ENCODE results near the gene TSC22D3.
"Not testable (repeated sequence)": the region's sequence is repeated elsewhere in the genome, so short reads cannot be mapped to it uniquely, and the experiment has no call there.

TSC22D3 gene

DNA sequence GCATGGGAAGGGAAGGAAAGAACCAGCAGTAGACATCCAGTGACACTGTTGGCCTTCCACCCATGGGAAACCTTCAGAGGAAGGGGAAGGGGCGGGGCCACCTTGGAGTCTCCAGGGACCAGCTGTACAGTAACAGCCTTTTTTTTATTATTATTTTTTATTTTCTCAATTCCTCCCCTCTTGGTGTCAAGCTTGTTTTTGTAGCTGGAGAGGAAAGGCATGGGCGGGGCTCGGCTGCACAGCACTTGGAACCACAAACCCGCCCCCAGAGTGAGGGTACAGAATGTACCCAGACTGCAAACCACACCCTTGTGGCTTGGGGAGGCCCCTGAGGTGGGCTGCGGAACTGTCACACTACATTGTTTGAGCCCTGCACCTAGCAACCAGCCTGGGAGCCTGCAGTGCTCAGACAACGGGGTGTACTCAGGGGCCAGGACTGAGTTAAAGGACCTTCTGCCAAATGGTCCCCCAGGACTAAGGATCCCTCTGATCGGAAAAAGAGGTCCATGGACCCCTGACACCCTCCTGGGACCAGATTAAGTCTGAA lies 101.6 kb downstream of the TSC22D3 start:
- Mint-ChIP-seq H3K4me3 (peak overlapping the region; percentile 91), H3K27ac (peak overlapping the region; percentile 80), H3K4me1 (peaks cover 56% of the 10 kb centered on the region), H3K36me3 (no peaks in the 10 kb centered on the region), H3K27me3 (no peaks in the 10 kb centered on the region), H3K9me3 (no peaks in the 10 kb centered on the region)

DNA sequence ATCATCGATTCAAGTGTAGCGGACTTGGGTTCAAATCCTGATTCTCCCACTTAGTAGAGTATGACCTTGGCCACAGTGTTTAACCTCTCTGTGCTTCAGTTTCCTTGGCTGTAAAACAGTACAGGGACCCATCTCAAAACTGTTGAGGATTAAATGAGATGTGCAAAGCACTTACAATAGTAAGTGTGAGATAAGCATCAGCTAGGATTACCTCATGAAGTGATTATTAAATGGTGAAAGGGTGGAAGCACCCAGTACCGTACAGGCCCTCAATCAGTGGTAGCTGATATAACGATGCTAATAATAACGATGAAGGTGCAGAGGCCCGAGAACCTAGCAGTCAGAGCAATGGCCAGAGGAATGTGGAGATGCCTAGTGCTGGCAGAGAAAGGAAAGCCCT lies 102.2 kb downstream of the TSC22D3 start:
- no peaks in the 10 kb centered on the region for H3K36me3 Mint-ChIP-seq
- H3K27ac Mint-ChIP-seq: peak overlapping the region; percentile 79
- peak overlapping the region; percentile 73 for H3K4me3 Mint-ChIP-seq
- H3K4me1 Mint-ChIP-seq: peaks cover 50% of the 10 kb centered on the region
- no peaks in the 10 kb centered on the region for H3K9me3 Mint-ChIP-seq
- no peaks in the 10 kb centered on the region for H3K27me3 Mint-ChIP-seq

GRCh38 chrX:107672955-107673378 lies 102.6 kb downstream of the TSC22D3 start:
- H3K36me3 Mint-ChIP-seq: no peaks in the 10 kb centered on the region
- no peaks in the 10 kb centered on the region for H3K9me3 Mint-ChIP-seq
- H3K4me3 Mint-ChIP-seq: peak overlapping the region; percentile 73
- H3K27ac Mint-ChIP-seq: peak overlapping the region; percentile 79
- peaks cover 46% of the 10 kb centered on the region for H3K4me1 Mint-ChIP-seq
- H3K27me3 Mint-ChIP-seq: no peaks in the 10 kb centered on the region

DNA sequence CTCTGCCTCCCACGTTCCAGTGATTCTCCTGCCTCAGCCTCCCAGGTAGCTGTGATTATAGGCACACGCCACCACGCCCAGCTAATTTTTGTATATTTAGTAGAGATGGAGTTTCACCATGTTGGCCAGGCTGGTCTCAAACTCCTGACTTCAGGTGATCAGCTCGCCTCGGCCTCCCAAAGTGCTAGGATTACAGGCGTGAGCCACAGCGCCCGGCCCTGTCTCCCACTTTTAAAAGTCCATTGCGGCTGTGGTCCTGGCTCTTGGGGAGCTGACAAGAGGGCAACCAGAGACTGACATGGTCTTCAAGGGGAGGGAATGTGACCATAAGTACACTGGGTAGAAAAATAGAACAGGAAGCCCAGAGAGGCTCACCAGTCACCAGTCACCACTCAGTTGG lies 104.3 kb downstream of the TSC22D3 start:
- H3K9me3 Mint-ChIP-seq, H3K27me3 Mint-ChIP-seq, H3K36me3 Mint-ChIP-seq, H3K27ac Mint-ChIP-seq, H3K4me3 Mint-ChIP-seq: not testable (repeated sequence)
- peaks cover 50% of the 10 kb centered on the region for H3K4me1 Mint-ChIP-seq

DNA sequence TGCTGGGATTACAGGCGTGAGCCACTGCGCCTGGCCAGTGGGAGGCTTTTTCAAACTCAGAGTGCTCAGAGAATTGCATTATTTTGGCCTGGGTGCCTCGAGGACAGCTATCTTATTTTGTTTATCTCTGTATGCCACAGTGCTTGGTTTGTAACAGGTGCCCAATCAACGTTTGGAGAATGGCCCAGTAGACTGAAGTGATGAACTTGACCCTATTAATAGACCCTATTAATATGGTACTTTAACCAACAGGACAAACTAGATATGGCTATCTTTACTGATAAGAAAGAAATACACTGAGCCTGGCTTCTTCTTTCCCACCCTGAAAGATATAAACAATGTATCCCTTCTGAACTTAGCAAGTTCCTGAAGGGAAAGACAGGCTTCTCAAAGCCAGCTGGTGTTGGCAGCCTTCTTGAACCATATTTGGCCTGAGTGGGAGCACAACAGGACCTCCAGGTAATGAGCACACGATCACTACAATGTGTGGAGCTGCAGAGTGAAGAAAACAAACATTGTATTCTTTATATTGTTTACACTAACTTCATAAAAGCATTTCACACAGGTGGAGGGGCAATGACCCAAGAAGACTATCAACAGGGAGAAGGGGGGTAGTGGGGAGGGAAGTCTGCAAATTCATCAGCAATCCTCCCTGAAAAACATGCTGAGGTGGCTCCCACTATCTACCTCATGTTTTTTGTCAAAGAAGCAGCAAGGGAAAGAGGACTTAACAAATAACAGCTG lies 105.5 kb downstream of the TSC22D3 start:
- Mint-ChIP-seq H3K9me3 (no peaks in the 10 kb centered on the region), H3K4me3 (no peak overlapping the region), H3K4me1 (peaks cover 44% of the 10 kb centered on the region), H3K27me3 (no peaks in the 10 kb centered on the region), H3K27ac (peak overlapping the region; percentile 23), H3K36me3 (no peaks in the 10 kb centered on the region)

- H3K9me3 Mint-ChIP-seq: no peaks in the 10 kb centered on the region
- H3K4me3 Mint-ChIP-seq: no peak overlapping the region
- H3K27ac Mint-ChIP-seq: no peak overlapping the region
- H3K4me1 Mint-ChIP-seq: peaks cover 37% of the 10 kb centered on the region
- no peaks in the 10 kb centered on the region for H3K36me3 Mint-ChIP-seq
- H3K27me3 Mint-ChIP-seq: no peaks in the 10 kb centered on the region
Observed at GRCh38 chrX:107669261-107669660, 106.3 kb downstream of the TSC22D3 start.

DNA sequence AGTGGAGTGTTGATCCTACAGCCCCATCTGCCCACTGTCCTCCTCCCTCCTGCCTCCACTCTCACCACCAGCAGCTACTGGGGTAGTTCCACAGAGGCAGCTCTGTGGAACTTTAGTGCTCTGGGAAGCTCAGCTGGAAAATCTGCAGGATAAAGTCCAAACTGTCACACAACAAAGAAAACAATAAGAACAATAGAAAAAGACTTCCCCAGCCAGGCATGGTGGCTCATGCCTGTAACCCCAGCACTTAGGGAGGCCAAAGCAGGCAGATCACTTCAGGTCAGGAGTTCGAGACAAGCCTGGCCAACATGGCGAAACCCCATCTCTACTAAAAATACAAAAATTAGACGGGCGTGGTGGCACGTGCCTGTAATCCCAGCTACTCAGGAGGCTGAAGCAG lies 106.9 kb downstream of the TSC22D3 start:
- peaks cover 36% of the 10 kb centered on the region for H3K4me1 Mint-ChIP-seq
- not testable (repeated sequence) for H3K9me3 Mint-ChIP-seq, H3K27me3 Mint-ChIP-seq, H3K4me3 Mint-ChIP-seq, H3K36me3 Mint-ChIP-seq, H3K27ac Mint-ChIP-seq

DNA sequence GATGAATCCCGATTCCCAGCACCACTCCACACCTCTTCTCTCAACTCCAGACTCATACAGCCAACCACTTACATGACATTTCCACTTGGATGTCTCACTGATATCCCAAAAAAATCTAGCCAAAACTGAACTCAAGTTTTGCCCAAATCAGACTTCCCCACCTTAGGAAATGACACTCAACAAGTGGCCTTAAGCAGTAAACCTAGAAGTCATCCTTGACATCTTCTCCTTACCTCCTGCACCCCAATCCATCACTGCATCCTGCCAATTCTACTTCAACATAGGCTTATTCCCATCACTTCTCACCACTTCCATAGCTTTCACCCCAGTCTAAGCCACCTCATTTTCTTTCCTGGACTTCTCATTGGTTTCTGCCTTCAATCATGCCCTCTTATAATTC lies 108.2 kb downstream of the TSC22D3 start:
- Mint-ChIP-seq H3K36me3 (no peaks in the 10 kb centered on the region), H3K27me3 (no peaks in the 10 kb centered on the region), H3K27ac (peak overlapping the region; percentile 56), H3K9me3 (no peaks in the 10 kb centered on the region), H3K4me3 (no peak overlapping the region), H3K4me1 (peaks cover 27% of the 10 kb centered on the region)

GRCh38 chrX:107666931-107667330 lies 108.7 kb downstream of the TSC22D3 start:
- Mint-ChIP-seq H3K4me1 (peaks cover 32% of the 10 kb centered on the region), H3K36me3 (no peaks in the 10 kb centered on the region), H3K27me3 (no peaks in the 10 kb centered on the region), H3K4me3 (no peak overlapping the region), H3K27ac (peak overlapping the region; percentile 65), H3K9me3 (no peaks in the 10 kb centered on the region)
